ENCODE measurements around the gene CDKN1C. TPM values are rescaled to one million over a fixed set of nuclear protein-coding genes. Genes with fewer than 3 reads are reported as not detected.

The CDKN1C gene
- total RNA-seq, 4 donors from 2014 or later = 153 to 349 (median 186) TPM

GRCh38 chr11:2886936-2887335, 1.4 kb upstream of the CDKN1C start:
- peaks cover 0 to 8% (median 0%) of the 10 kb centered on the region in 4 donors for H3K36me3 ChIP-seq
- DNase-seq (ENCODE audit: extremely low spot score) = no peak
- intact Hi-C loops (cut with DNase I) = loop anchor here (5.0 kb wide), 1 partner anchor 460 kb away; no protein-coding TSS in a partner anchor
- peaks cover 45 to 76% (median 62%) of the 10 kb centered on the region in 4 donors for H3K4me1 ChIP-seq
- WGBS = 95% methylated on average over 3 of the region's 5 CpGs
- peak overlapping the region; percentile 91 to 94 (median 91) for H3K27ac ChIP-seq (replicated peaks in 1 of 4)
- H3K4me3 ChIP-seq = no peak overlapping the region
- no peaks in the 10 kb centered on the region for H3K9me3 ChIP-seq
- H3K27me3 ChIP-seq = no peaks in the 10 kb centered on the region
- TF ChIP-seq POLR2A (IDR thresholded peaks at IDR 0.05; ENCODE audit: low read depth) (no peak), CTCF (IDR thresholded peaks at IDR 0.05) (no peak), EP300 (IDR thresholded peaks at IDR 0.05) (no peak), POLR2AphosphoS5 (IDR thresholded peaks at IDR 0.05) (no peak)

- H3K27me3 ChIP-seq = no peaks in the 10 kb centered on the region
- peak overlapping the region; percentile 91 to 94 (median 91) for H3K27ac ChIP-seq (replicated peaks in 1 of 4)
- intact Hi-C loops (cut with DNase I) = loop anchor here (5.0 kb wide), 1 partner anchor 459 kb away; no protein-coding TSS in a partner anchor
- peaks cover 0 to 8% (median 0%) of the 10 kb centered on the region in 4 donors for H3K36me3 ChIP-seq
- WGBS = 16% methylated on average over 9 of the region's 49 CpGs
- TF ChIP-seq EP300 (IDR thresholded peaks at IDR 0.05) (no peak), POLR2A (IDR thresholded peaks at IDR 0.05; ENCODE audit: low read depth) (no peak), POLR2AphosphoS5 (IDR thresholded peaks at IDR 0.05) (no peak), CTCF (IDR thresholded peaks at IDR 0.05) (peak; percentile 24 to 34 (median 27))
- peaks cover 40 to 76% (median 62%) of the 10 kb centered on the region in 4 donors for H3K4me1 ChIP-seq
- peak overlapping the region; percentile 93 to 97 (median 95) for H3K4me3 ChIP-seq
- no peaks in the 10 kb centered on the region for H3K9me3 ChIP-seq
- DNase-seq (ENCODE audit: extremely low spot score) = no peak
Observed at GRCh38 chr11:2886191-2886894, 768 bp upstream of the CDKN1C start.

- Histone ChIP-seq H3K27me3 (no peaks in the 10 kb centered on the region), H3K4me1 (peaks cover 28 to 73% (median 52%) of the 10 kb centered on the region in 4 donors), H3K27ac (replicated peaks in 1 of 4) (peak overlapping the region; percentile 91 to 96 (median 94)), H3K4me3 (peak overlapping the region; percentile 93 to 97 (median 95)), H3K36me3 (peaks cover 0 to 12% (median 0%) of the 10 kb centered on the region in 4 donors), H3K9me3 (no peaks in the 10 kb centered on the region)
- WGBS = 0% methylated on average over 17 of the region's 80 CpGs
- intact Hi-C loops (cut with DNase I) = loop anchor here (2.0 to 5.0 kb wide), 2 partner anchors 106 to 458 kb away; no protein-coding TSS in a partner anchor
- DNase-seq (ENCODE audit: extremely low spot score) = no peak
- peak; percentile 44 to 61 (median 45) for TF ChIP-seq CTCF (IDR thresholded peaks at IDR 0.05)
- TF ChIP-seq POLR2AphosphoS5 (IDR thresholded peaks at IDR 0.05) = no peak
Observed at GRCh38 chr11:2885017-2885677, 428 bp downstream of the CDKN1C start.

GRCh38 chr11:2883979-2884815, 1.4 kb downstream of the CDKN1C start:
- H3K9me3 ChIP-seq = no peaks in the 10 kb centered on the region
- no peaks in the 10 kb centered on the region for H3K27me3 ChIP-seq
- peaks cover 0 to 16% (median 2%) of the 10 kb centered on the region in 4 donors for H3K36me3 ChIP-seq
- peak overlapping the region; percentile 91 to 96 (median 94) for H3K27ac ChIP-seq (replicated peaks in 1 of 4)
- TF ChIP-seq POLR2A (IDR thresholded peaks at IDR 0.05; ENCODE audit: low read depth) (peak; percentile 34), CTCF (IDR thresholded peaks at IDR 0.05) (no peak), POLR2AphosphoS5 (IDR thresholded peaks at IDR 0.05) (peak in 1 of 2 donors; percentile 66), EP300 (IDR thresholded peaks at IDR 0.05) (no peak)
- 0% methylated on average over 5 of the region's 119 CpGs for WGBS
- intact Hi-C loops (cut with DNase I) = loop anchor here (2.0 to 5.0 kb wide), 4 partner anchors 52 to 187 kb away; partner anchors contain the start of gene KCNQ1OT1
- H3K4me3 ChIP-seq = peak overlapping the region; percentile 93 to 97 (median 95)
- DNase-seq (ENCODE audit: extremely low spot score) = no peak
- H3K4me1 ChIP-seq = peaks cover 26 to 66% (median 48%) of the 10 kb centered on the region in 4 donors
